ENCODE data around the gene HS6ST3.

HS6ST3 gene

DNA sequence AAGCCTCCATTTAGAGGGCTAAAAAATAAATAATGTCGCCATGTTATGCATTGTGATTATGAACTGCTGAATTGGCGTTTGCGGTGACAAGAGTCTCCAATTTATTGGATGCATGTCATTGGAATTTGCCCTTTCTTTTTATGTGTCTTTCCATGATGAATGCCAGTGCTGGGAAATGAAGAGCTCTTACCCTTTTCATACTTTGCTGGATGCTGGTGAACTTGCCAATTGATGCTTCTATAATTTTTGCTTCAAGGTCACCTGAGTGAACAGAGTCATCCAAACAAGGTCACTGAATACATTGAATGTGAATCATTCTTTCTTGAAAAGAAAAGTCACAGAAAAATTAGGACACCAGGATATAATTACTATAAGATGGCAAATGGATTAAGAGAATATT, 556.2 kb downstream of the HS6ST3 start:
- Histone ChIP-seq H3K4me3 (ENCODE audit: low read depth, low read length, poor library complexity, severe bottlenecking) (no peak overlapping the region), H3K9ac (ENCODE audit: low read length) (no peak overlapping the region), H3K36me3 (ENCODE audit: insufficient read depth, low read length) (no peaks in the 10 kb centered on the region), H3K79me2 (ENCODE audit: insufficient read depth, low read length) (no peaks in the 10 kb centered on the region), H3K4me2 (ENCODE audit: low read length) (no peak overlapping the region), H4K20me1 (ENCODE audit: insufficient read depth, low read length) (no peaks in the 10 kb centered on the region), H3K9me2 (ENCODE audit: low read depth, low read length) (no peaks in the 10 kb centered on the region), H2AFZ (ENCODE audit: low read length) (no peak overlapping the region), H3K4me1 (ENCODE audit: insufficient read depth, low read length, severe bottlenecking) (no peaks in the 10 kb centered on the region), H3K9me3 (ENCODE audit: low read length) (peaks cover 2% of the 10 kb centered on the region; the same call in 1 of the 2 replicates), H3K27me3 (ENCODE audit: insufficient read depth, low read length) (no peaks in the 10 kb centered on the region), H3F3A (ENCODE audit: insufficient read depth, low read length) (no peaks in the 10 kb centered on the region), H3K27ac (ENCODE audit: low read depth, low read length, poor library complexity, severe bottlenecking) (no peak overlapping the region)
- no peak for TF ChIP-seq EZH2 (IDR thresholded peaks at IDR 0.05; ENCODE audit: borderline replicate concordance, low read length)
- TF ChIP-seq, protein P1, sequence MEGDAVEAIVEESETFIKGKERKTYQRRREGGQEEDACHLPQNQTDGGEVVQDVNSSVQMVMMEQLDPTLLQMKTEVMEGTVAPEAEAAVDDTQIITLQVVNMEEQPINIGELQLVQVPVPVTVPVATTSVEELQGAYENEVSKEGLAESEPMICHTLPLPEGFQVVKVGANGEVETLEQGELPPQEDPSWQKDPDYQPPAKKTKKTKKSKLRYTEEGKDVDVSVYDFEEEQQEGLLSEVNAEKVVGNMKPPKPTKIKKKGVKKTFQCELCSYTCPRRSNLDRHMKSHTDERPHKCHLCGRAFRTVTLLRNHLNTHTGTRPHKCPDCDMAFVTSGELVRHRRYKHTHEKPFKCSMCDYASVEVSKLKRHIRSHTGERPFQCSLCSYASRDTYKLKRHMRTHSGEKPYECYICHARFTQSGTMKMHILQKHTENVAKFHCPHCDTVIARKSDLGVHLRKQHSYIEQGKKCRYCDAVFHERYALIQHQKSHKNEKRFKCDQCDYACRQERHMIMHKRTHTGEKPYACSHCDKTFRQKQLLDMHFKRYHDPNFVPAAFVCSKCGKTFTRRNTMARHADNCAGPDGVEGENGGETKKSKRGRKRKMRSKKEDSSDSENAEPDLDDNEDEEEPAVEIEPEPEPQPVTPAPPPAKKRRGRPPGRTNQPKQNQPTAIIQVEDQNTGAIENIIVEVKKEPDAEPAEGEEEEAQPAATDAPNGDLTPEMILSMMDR (IDR thresholded peaks at IDR 0.05; ENCODE audit: low read length): no peak

DNA sequence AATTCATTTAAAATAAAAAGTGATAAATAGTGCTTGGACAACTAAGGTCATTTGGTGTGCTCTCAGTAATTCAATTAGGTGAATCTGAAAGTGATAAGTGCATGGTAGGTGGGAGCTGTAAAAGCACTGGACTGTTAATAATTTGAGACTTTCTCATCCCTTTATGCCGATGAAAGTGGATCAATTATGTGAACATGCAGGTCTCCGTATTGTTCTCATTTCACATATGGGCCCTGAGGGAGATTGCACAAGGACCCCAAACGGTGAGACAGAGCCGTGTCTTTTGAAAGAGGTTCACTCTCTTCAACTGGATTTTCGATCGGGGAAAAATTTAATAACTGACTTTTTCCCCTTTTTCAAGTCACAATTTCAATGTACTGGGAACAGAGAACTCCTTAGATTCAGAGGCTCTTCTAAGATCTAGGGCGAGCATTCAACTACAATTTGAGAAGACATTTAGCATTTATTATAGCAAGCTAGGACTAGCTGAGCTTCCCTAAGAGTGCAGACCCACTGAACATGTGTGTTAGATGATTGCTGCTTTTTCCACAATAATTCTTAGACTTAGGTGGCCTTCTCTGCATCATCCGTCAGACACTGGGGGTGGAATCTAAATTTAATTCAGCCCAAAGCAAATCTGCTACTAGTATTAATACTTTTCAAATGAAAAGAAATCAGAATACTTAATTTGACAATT, 556.8 kb downstream of the HS6ST3 start:
- H3K9ac ChIP-seq (ENCODE audit: low read length): no peak overlapping the region
- H3K4me1 ChIP-seq (ENCODE audit: insufficient read depth, low read length, severe bottlenecking): no peaks in the 10 kb centered on the region
- H4K20me1 ChIP-seq (ENCODE audit: insufficient read depth, low read length): no peaks in the 10 kb centered on the region
- H3K4me2 ChIP-seq (ENCODE audit: low read length): no peak overlapping the region
- H3F3A ChIP-seq (ENCODE audit: insufficient read depth, low read length): no peaks in the 10 kb centered on the region
- H3K9me3 ChIP-seq (ENCODE audit: low read length): peaks cover 2% of the 10 kb centered on the region; the same call in 1 of the 2 replicates
- H3K9me2 ChIP-seq (ENCODE audit: low read depth, low read length): no peaks in the 10 kb centered on the region
- no peak overlapping the region for H3K27ac ChIP-seq (ENCODE audit: low read depth, low read length, poor library complexity, severe bottlenecking)
- H3K79me2 ChIP-seq (ENCODE audit: insufficient read depth, low read length): no peaks in the 10 kb centered on the region
- no peaks in the 10 kb centered on the region for H3K27me3 ChIP-seq (ENCODE audit: insufficient read depth, low read length)
- no peak overlapping the region for H2AFZ ChIP-seq (ENCODE audit: low read length)
- TF ChIP-seq, protein P1 (IDR thresholded peaks at IDR 0.05; ENCODE audit: low read length): no peak
- TF ChIP-seq EZH2 (IDR thresholded peaks at IDR 0.05; ENCODE audit: borderline replicate concordance, low read length): no peak
- no peak overlapping the region for H3K4me3 ChIP-seq (ENCODE audit: low read depth, low read length, poor library complexity, severe bottlenecking)
- H3K36me3 ChIP-seq (ENCODE audit: insufficient read depth, low read length): no peaks in the 10 kb centered on the region

DNA sequence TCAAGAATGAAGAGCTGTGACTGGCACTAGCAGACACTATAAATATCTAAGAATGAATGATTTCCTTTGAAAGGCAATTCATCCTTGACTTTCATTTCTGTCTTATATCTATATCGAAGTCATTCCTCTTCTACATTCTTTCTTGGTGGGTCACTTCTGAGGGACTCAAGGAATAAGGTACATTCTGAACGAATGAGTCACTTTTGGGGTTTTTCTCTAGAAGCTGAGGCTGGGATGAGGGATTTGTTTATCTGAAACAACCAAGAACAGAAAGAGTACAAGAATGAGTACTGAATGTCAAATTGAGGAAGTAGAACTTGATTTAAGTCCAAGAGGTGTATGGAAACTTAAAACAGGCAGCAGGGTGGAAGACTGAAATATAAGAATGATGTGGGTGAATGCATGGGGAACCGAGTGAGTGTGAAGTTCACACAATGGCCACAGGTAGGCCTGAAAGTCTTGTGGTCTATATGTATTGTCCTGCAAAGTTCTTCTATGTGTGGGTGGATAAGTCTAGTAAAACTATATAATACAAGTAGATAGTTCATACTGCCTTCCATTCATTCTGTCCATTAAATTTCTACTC, 560.5 kb downstream of the HS6ST3 start:
- no peaks in the 10 kb centered on the region for H3K36me3 ChIP-seq (ENCODE audit: insufficient read depth, low read length)
- no peaks in the 10 kb centered on the region for H3K4me1 ChIP-seq (ENCODE audit: insufficient read depth, low read length, severe bottlenecking)
- no peak overlapping the region for H2AFZ ChIP-seq (ENCODE audit: low read length)
- H3K27me3 ChIP-seq (ENCODE audit: insufficient read depth, low read length): no peaks in the 10 kb centered on the region
- no peaks in the 10 kb centered on the region; the same call in 1 of the 2 replicates for H3K9me3 ChIP-seq (ENCODE audit: low read length)
- no peaks in the 10 kb centered on the region for H4K20me1 ChIP-seq (ENCODE audit: insufficient read depth, low read length)
- no peaks in the 10 kb centered on the region for H3F3A ChIP-seq (ENCODE audit: insufficient read depth, low read length)
- H3K27ac ChIP-seq (ENCODE audit: low read depth, low read length, poor library complexity, severe bottlenecking): no peak overlapping the region
- TF ChIP-seq, protein P1 (IDR thresholded peaks at IDR 0.05; ENCODE audit: low read length): no peak
- no peak for TF ChIP-seq EZH2 (IDR thresholded peaks at IDR 0.05; ENCODE audit: borderline replicate concordance, low read length)
- no peak overlapping the region for H3K9ac ChIP-seq (ENCODE audit: low read length)
- H3K4me2 ChIP-seq (ENCODE audit: low read length): no peak overlapping the region
- H3K4me3 ChIP-seq (ENCODE audit: low read depth, low read length, poor library complexity, severe bottlenecking): no peak overlapping the region
- no peaks in the 10 kb centered on the region for H3K9me2 ChIP-seq (ENCODE audit: low read depth, low read length)
- no peaks in the 10 kb centered on the region for H3K79me2 ChIP-seq (ENCODE audit: insufficient read depth, low read length)

Measured in OCI-LY1 (cell line).